Activated CD4-positive, alpha-beta T cell treated with anti-CD3 and anti-CD28 coated beads, Interleukin-2, amount 50 U/mL, for 16 hours (primary cell): Measurements from ENCODE around the gene PCCB.
A peak's percentile ranks its signal among the peaks of the same experiment; 100 is the strongest.
"Not testable (repeated sequence)": the region's sequence is repeated elsewhere in the genome, so short reads cannot be mapped to it uniquely, and the experiment has no call there.

Source experiments
- DNase-seq: peaks from one replicate; pipeline ENCODE4 v3.0.0-alpha.2; 2020

PCCB gene

GRCh38 chr3:136329593-136329992 is 79.5 kb downstream of the PCCB start:
- no peak for DNase-seq

GRCh38 chr3:136330900-136331299 is 80.8 kb downstream of the PCCB start:
- no peak for DNase-seq

- DNase-seq: no peak
Measured at GRCh38 chr3:136332302-136332701, 82.2 kb downstream of the PCCB start.

GRCh38 chr3:136332776-136333175 is 82.6 kb downstream of the PCCB start:
- no peak for DNase-seq

GRCh38 chr3:136334209-136334608 is 84.1 kb downstream of the PCCB start:
- DNase-seq: no peak

GRCh38 chr3:136334726-136335125 is 84.6 kb downstream of the PCCB start:
- DNase-seq: not testable (repeated sequence)

- DNase-seq: no peak
Measured at GRCh38 chr3:136336329-136337100, 86.4 kb downstream of the PCCB start.

GRCh38 chr3:136343446-136343845 is 93.3 kb downstream of the PCCB start:
- no peak for DNase-seq

GRCh38 chr3:136343873-136344555 is 93.9 kb downstream of the PCCB start:
- DNase-seq: no peak

- no peak for DNase-seq
Measured at GRCh38 chr3:136346486-136346885, 96.3 kb downstream of the PCCB start.

- no peak for DNase-seq
Measured at GRCh38 chr3:136350132-136350531, 100.0 kb downstream of the PCCB start.

GRCh38 chr3:136350557-136350956 is 100.4 kb downstream of the PCCB start:
- DNase-seq: no peak

GRCh38 chr3:136351351-136351750 is 101.2 kb downstream of the PCCB start:
- no peak for DNase-seq

- no peak for DNase-seq
Measured at GRCh38 chr3:136351905-136352304, 101.8 kb downstream of the PCCB start.

- peak; percentile 73 for DNase-seq
Measured at GRCh38 chr3:136353461-136353860, 103.3 kb downstream of the PCCB start.

GRCh38 chr3:136366289-136366688 is 116.1 kb downstream of the PCCB start:
- no peak for DNase-seq

GRCh38 chr3:136375800-136376199 is 125.7 kb downstream of the PCCB start:
- not testable (repeated sequence) for DNase-seq

GRCh38 chr3:136377508-136377907 is 127.4 kb downstream of the PCCB start:
- no peak for DNase-seq

GRCh38 chr3:136378011-136378410 is 127.9 kb downstream of the PCCB start:
- no peak for DNase-seq
